Measurements from ENCODE around the gene IQCH. TPM values are rescaled to one million over a fixed set of nuclear protein-coding genes. Genes with fewer than 3 reads are reported as not detected.

IQCH gene
- polyA plus RNA-seq, 1 of the 3 experiments (the other 2 are of a cell fraction) = 0.81 TPM

DNA sequence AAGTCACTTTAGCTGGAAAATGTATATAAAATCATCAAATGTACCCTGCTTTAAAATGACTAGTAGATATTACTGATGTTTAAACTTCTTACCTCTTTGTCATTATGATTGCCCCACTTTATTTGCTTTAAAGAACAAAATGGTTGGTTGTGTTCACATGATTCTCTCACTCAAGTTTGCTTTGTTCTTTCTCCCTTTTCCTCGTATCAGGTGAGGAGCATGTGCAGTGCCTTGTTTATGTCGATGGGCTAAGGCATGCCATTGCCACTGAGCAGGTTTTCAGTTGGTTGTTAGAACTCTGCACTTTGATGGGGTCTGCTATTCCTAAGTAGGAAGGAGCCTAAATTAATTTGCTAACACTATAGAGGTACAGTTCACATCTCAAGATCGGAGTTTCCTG is 293.2 kb downstream of the IQCH start:
- POLR2A ChIA-PET = no interaction called here
- H3K27ac ChIP-seq (ENCODE audit: low read depth in 2 of 2, low read length in 1 of 2) = peak overlapping the region in 1 of 2 experiments; percentile 61; a peak in 2 of 4 replicates

DNA sequence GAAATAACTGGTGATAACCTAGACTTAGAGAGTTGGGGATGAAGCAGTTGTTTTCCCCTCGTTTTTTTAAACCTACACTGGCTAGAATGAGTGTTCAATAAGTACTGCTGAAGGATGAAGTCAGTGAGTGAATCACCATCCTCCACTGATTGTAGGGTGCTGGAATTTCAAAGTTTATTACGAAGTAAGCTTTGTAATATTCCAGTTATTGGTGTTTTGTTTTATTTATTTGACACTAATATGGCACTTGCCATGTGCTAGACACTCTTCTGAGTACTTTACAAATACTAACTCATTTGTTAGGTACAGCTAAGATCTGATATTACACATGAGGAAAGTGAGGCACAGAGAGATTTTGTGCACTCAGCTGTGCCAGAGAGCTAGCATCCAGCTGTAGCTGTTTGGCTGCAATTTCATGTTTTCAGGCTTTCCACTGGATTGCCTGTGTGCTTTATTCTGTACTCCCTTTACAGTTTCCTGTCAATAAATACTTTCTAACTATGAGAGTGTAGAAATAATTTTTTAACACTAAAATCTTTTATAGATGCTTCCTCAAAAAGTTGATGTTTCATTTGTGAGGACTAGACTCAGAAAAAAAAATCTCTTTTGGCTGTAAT is 293.8 kb downstream of the IQCH start:
- no peak overlapping the region for H3K9ac ChIP-seq
- 26% methylated on average over 2 of the region's 2 CpGs for WGBS (ENCODE audit: low lambda C conversion rate)
- peak overlapping the region; percentile 40; the same call in 1 of the 2 replicates for H3K4me2 ChIP-seq

More for the DNA sequence above, 293.2 kb downstream of the IQCH start:
- Histone ChIP-seq H3K4me2 (peak overlapping the region; percentile 40; the same call in 1 of the 2 replicates), H3F3A (replicated peaks; ENCODE audit: insufficient read depth) (peaks cover 11% of the 10 kb centered on the region), H3K4me1 (ENCODE audit: control insufficient read depth in 1 of 2, insufficient read depth in 2 of 2, low read depth in 1 of 2, low read length in 1 of 2) (peaks cover 28 to 30% of the 10 kb centered on the region in 2 experiments; a peak in 3 of 4 replicates), H3K36me3 (replicated peaks in 1 of 2; ENCODE audit: control insufficient read depth in 1 of 2, insufficient read depth in 2 of 2, low read length in 1 of 2) (peaks cover 17 to 24% of the 10 kb centered on the region in 2 experiments), H4K20me1 (ENCODE audit: insufficient read depth) (no peaks in the 10 kb centered on the region), H3K9ac (no peak overlapping the region), H3K4me3 (ENCODE audit: low read depth in 2 of 2, low read length in 1 of 2) (no peak overlapping the region), H3K9me3 (no peaks in the 10 kb centered on the region), H3K79me2 (ENCODE audit: insufficient read depth) (peaks cover 25% of the 10 kb centered on the region), H3K27me3 (ENCODE audit: insufficient read depth) (no peaks in the 10 kb centered on the region), H3K9me2 (no peaks in the 10 kb centered on the region), H2AFZ (ENCODE audit: low read depth) (no peak overlapping the region)
- TF ChIP-seq RCOR1 (IDR thresholded peaks at IDR 0.05; ENCODE audit: low read length) (no peak), TCF12 (IDR thresholded peaks at IDR 0.05) (no peak), FOXM1 (IDR thresholded peaks at IDR 0.05; ENCODE audit: low read depth) (no peak), NFIC (IDR thresholded peaks at IDR 0.05; ENCODE audit: borderline replicate concordance) (no peak), GATA2 (CRISPR knock-in tag; IDR thresholded peaks at IDR 0.05) (no peak), MEF2A (IDR thresholded peaks at IDR 0.05; ENCODE audit: borderline replicate concordance, low read depth) (no peak), MXI1 (IDR thresholded peaks at IDR 0.05; ENCODE audit: low read depth, low read length) (no peak), SMC3 (IDR thresholded peaks at IDR 0.05; ENCODE audit: low read depth, low read length) (no peak), TAF1 (IDR thresholded peaks at IDR 0.05; ENCODE audit: borderline replicate concordance, low read depth, low read length) (no peak), EZH2phosphoT487 (IDR thresholded peaks at IDR 0.05; ENCODE audit: borderline replicate concordance, low read depth) (no peak), FOXJ3 (CRISPR knock-in tag; IDR thresholded peaks at IDR 0.05) (no peak), CHD2 (IDR thresholded peaks at IDR 0.05; ENCODE audit: low read length, partially characterized antibody) (no peak)
- TF ChIP-seq, protein P1, sequence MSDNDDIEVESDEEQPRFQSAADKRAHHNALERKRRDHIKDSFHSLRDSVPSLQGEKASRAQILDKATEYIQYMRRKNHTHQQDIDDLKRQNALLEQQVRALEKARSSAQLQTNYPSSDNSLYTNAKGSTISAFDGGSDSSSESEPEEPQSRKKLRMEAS (IDR thresholded peaks at IDR 0.05; ENCODE audit: low read depth) = no peak
- TF ChIP-seq, protein P2, sequence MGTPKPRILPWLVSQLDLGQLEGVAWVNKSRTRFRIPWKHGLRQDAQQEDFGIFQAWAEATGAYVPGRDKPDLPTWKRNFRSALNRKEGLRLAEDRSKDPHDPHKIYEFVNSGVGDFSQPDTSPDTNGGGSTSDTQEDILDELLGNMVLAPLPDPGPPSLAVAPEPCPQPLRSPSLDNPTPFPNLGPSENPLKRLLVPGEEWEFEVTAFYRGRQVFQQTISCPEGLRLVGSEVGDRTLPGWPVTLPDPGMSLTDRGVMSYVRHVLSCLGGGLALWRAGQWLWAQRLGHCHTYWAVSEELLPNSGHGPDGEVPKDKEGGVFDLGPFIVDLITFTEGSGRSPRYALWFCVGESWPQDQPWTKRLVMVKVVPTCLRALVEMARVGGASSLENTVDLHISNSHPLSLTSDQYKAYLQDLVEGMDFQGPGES (IDR thresholded peaks at IDR 0.05; ENCODE audit: low read depth, low read length) = no peak
- TF ChIP-seq, protein P3, sequence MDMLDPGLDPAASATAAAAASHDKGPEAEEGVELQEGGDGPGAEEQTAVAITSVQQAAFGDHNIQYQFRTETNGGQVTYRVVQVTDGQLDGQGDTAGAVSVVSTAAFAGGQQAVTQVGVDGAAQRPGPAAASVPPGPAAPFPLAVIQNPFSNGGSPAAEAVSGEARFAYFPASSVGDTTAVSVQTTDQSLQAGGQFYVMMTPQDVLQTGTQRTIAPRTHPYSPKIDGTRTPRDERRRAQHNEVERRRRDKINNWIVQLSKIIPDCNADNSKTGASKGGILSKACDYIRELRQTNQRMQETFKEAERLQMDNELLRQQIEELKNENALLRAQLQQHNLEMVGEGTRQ (IDR thresholded peaks at IDR 0.05; ENCODE audit: borderline replicate concordance, low read depth, low read length) = no peak
- 82% methylated on average over 3 of the region's 3 CpGs for WGBS (ENCODE audit: low lambda C conversion rate)
- no peak for DNase-seq
- CTCF ChIA-PET = interaction anchor here (1.1 to 1.2 kb wide), 2 partner anchors 37 to 47 kb away, joined by 3 to 4 read pairs; no protein-coding TSS in a partner anchor

More for the DNA sequence above, 293.8 kb downstream of the IQCH start:
- Histone ChIP-seq H3K4me1 (ENCODE audit: control insufficient read depth in 1 of 2, insufficient read depth in 2 of 2, low read depth in 1 of 2, low read length in 1 of 2) (peaks cover 28 to 30% of the 10 kb centered on the region in 2 experiments; a peak in 3 of 4 replicates), H3K9me2 (no peaks in the 10 kb centered on the region), H3F3A (replicated peaks; ENCODE audit: insufficient read depth) (peaks cover 11% of the 10 kb centered on the region), H2AFZ (ENCODE audit: low read depth) (no peak overlapping the region), H3K9me3 (no peaks in the 10 kb centered on the region), H3K4me3 (ENCODE audit: low read depth in 2 of 2, low read length in 1 of 2) (no peak overlapping the region), H4K20me1 (ENCODE audit: insufficient read depth) (no peaks in the 10 kb centered on the region), H3K36me3 (replicated peaks in 1 of 2; ENCODE audit: control insufficient read depth in 1 of 2, insufficient read depth in 2 of 2, low read length in 1 of 2) (peaks cover 17 to 27% of the 10 kb centered on the region in 2 experiments), H3K79me2 (ENCODE audit: insufficient read depth) (peaks cover 23% of the 10 kb centered on the region), H3K27ac (ENCODE audit: low read depth in 2 of 2, low read length in 1 of 2) (peak overlapping the region; percentile 61 to 64; a peak in 3 of 4 replicates), H3K27me3 (ENCODE audit: insufficient read depth) (no peaks in the 10 kb centered on the region)
- POLR2A ChIA-PET = no interaction called here
- TF ChIP-seq JUND (IDR thresholded peaks at IDR 0.05) = peak; percentile 15; the same call in 1 of the 2 replicates
- 0 out of 2 replicates have a peak, but pooled peaks have one; percentile 25 for TF ChIP-seq TCF12 (IDR thresholded peaks at IDR 0.05)
- peak; percentile 54; the same call in 1 of the 2 replicates for TF ChIP-seq FOSL2 (IDR thresholded peaks at IDR 0.05; ENCODE audit: borderline replicate concordance, low read depth)
- TF ChIP-seq NFIC (IDR thresholded peaks at IDR 0.05; ENCODE audit: borderline replicate concordance) = no peak
- TF ChIP-seq, protein P2 (IDR thresholded peaks at IDR 0.05; ENCODE audit: low read depth, low read length) = no peak
- TF ChIP-seq, protein P1 (IDR thresholded peaks at IDR 0.05; ENCODE audit: low read depth) = no peak
- TF ChIP-seq, protein P3 (IDR thresholded peaks at IDR 0.05; ENCODE audit: borderline replicate concordance, low read depth, low read length) = no peak
- CTCF ChIA-PET = interaction anchor here (1.1 to 1.2 kb wide), 2 partner anchors 37 to 47 kb away, joined by 3 to 4 read pairs; no protein-coding TSS in a partner anchor
- DNase-seq = no peak
